Activated naive CD8-positive, alpha-beta T cell (primary cell): ENCODE data around the gene ATRN.

Experiments used
- H3K27ac Mint-ChIP-seq: one replicate; pipeline ENCODE4 v1.8.0; 2021; ENCODE audit warnings: mixed read lengths
- H3K27me3 Mint-ChIP-seq: one replicate; pipeline ENCODE4 v1.8.0; 2021; ENCODE audit warnings: mixed read lengths
- H3K36me3 Mint-ChIP-seq: one replicate; pipeline ENCODE4 v1.8.0; 2021; ENCODE audit warnings: mixed read lengths
- H3K4me1 Mint-ChIP-seq: one replicate; pipeline ENCODE4 v1.8.0; 2021; ENCODE audit warnings: low read depth, mixed read lengths
- H3K4me3 Mint-ChIP-seq: one replicate; pipeline ENCODE4 v1.8.0; 2021; ENCODE audit warnings: mild to moderate bottlenecking, mixed read lengths
- H3K9me3 Mint-ChIP-seq: one replicate; pipeline ENCODE4 v1.8.0; 2021; ENCODE audit warnings: low read depth, mixed read lengths

Gene ATRN

GRCh38 chr20:3680701-3681351 lies 210.0 kb downstream of the ATRN start:
- no peak overlapping the region for H3K4me3 Mint-ChIP-seq
- H3K27ac Mint-ChIP-seq: no peak overlapping the region
- peaks cover 19% of the 10 kb centered on the region for H3K27me3 Mint-ChIP-seq
- H3K36me3 Mint-ChIP-seq: no peaks in the 10 kb centered on the region
- peaks cover 6% of the 10 kb centered on the region for H3K4me1 Mint-ChIP-seq
- H3K9me3 Mint-ChIP-seq: no peaks in the 10 kb centered on the region

- peaks cover 6% of the 10 kb centered on the region for H3K4me1 Mint-ChIP-seq
- H3K27ac Mint-ChIP-seq: no peak overlapping the region
- H3K36me3 Mint-ChIP-seq: no peaks in the 10 kb centered on the region
- no peak overlapping the region for H3K4me3 Mint-ChIP-seq
- H3K9me3 Mint-ChIP-seq: no peaks in the 10 kb centered on the region
- peaks cover 21% of the 10 kb centered on the region for H3K27me3 Mint-ChIP-seq
Measured at GRCh38 chr20:3681352-3681930, 210.6 kb downstream of the ATRN start.

GRCh38 chr20:3681931-3682781 lies 211.3 kb downstream of the ATRN start, which contains the start of gene ADAM33:
Gene ADAM33 (minus strand): TSS chr20:3682010. CDS start chr20:3682004, 6 bp downstream.
- no peaks in the 10 kb centered on the region for H3K9me3 Mint-ChIP-seq

GRCh38 chr20:3685341-3685740 lies 214.5 kb downstream of the ATRN start:
- H3K27me3 Mint-ChIP-seq: peaks cover 18% of the 10 kb centered on the region
- no peaks in the 10 kb centered on the region for H3K36me3 Mint-ChIP-seq
- H3K4me1 Mint-ChIP-seq: peaks cover 4% of the 10 kb centered on the region
- no peaks in the 10 kb centered on the region for H3K9me3 Mint-ChIP-seq
- no peak overlapping the region for H3K27ac Mint-ChIP-seq
- no peak overlapping the region for H3K4me3 Mint-ChIP-seq

More at GRCh38 chr20:3681931-3682781, 211.3 kb downstream of the ATRN start, which contains the start of gene ADAM33:
- H3K27ac Mint-ChIP-seq: no peak within 1 kb of the TSS
- peaks cover 4% of the 10 kb centered on the region for H3K4me1 Mint-ChIP-seq
- no peak within 1 kb of the TSS for H3K4me3 Mint-ChIP-seq
- H3K27me3 Mint-ChIP-seq: peaks cover 22% of the 10 kb centered on the region
- H3K36me3 Mint-ChIP-seq: no peaks in the 10 kb centered on the region

- Mint-ChIP-seq H3K4me3 (no peak overlapping the region), H3K9me3 (no peaks in the 10 kb centered on the region), H3K36me3 (no peaks in the 10 kb centered on the region), H3K4me1 (no peaks in the 10 kb centered on the region), H3K27ac (no peak overlapping the region), H3K27me3 (peaks cover 12% of the 10 kb centered on the region)
Measured at GRCh38 chr20:3686421-3686820, 215.6 kb downstream of the ATRN start.

- Mint-ChIP-seq H3K27ac (no peak overlapping the region), H3K9me3 (no peaks in the 10 kb centered on the region), H3K27me3 (peaks cover 12% of the 10 kb centered on the region), H3K4me3 (no peak overlapping the region), H3K36me3 (no peaks in the 10 kb centered on the region), H3K4me1 (no peaks in the 10 kb centered on the region)
Measured at GRCh38 chr20:3686867-3687321, 216.1 kb downstream of the ATRN start.

- peaks cover 12% of the 10 kb centered on the region for H3K27me3 Mint-ChIP-seq
- H3K36me3 Mint-ChIP-seq: no peaks in the 10 kb centered on the region
- no peaks in the 10 kb centered on the region for H3K4me1 Mint-ChIP-seq
- H3K27ac Mint-ChIP-seq: no peak overlapping the region
- no peaks in the 10 kb centered on the region for H3K9me3 Mint-ChIP-seq
- H3K4me3 Mint-ChIP-seq: no peak overlapping the region
Measured at GRCh38 chr20:3687655-3688054, 216.8 kb downstream of the ATRN start.

- H3K4me3 Mint-ChIP-seq: no peak overlapping the region
- H3K27ac Mint-ChIP-seq: no peak overlapping the region
- H3K27me3 Mint-ChIP-seq: peaks cover 6% of the 10 kb centered on the region
- H3K36me3 Mint-ChIP-seq: no peaks in the 10 kb centered on the region
- no peaks in the 10 kb centered on the region for H3K9me3 Mint-ChIP-seq
- no peaks in the 10 kb centered on the region for H3K4me1 Mint-ChIP-seq
Measured at GRCh38 chr20:3689978-3690377, 219.2 kb downstream of the ATRN start.

GRCh38 chr20:3690413-3690812 lies 219.6 kb downstream of the ATRN start:
- Mint-ChIP-seq H3K27ac (no peak overlapping the region), H3K4me1 (no peaks in the 10 kb centered on the region), H3K9me3 (no peaks in the 10 kb centered on the region), H3K36me3 (no peaks in the 10 kb centered on the region), H3K27me3 (peaks cover 4% of the 10 kb centered on the region), H3K4me3 (no peak overlapping the region)

GRCh38 chr20:3691306-3691705 lies 220.5 kb downstream of the ATRN start:
- Mint-ChIP-seq H3K4me1 (no peaks in the 10 kb centered on the region), H3K36me3 (no peaks in the 10 kb centered on the region), H3K9me3 (no peaks in the 10 kb centered on the region), H3K4me3 (no peak overlapping the region), H3K27me3 (peaks cover 2% of the 10 kb centered on the region), H3K27ac (no peak overlapping the region)

GRCh38 chr20:3691897-3692296 lies 221.1 kb downstream of the ATRN start:
- no peak overlapping the region for H3K4me3 Mint-ChIP-seq
- H3K27ac Mint-ChIP-seq: no peak overlapping the region
- no peaks in the 10 kb centered on the region for H3K36me3 Mint-ChIP-seq
- no peaks in the 10 kb centered on the region for H3K4me1 Mint-ChIP-seq
- no peaks in the 10 kb centered on the region for H3K9me3 Mint-ChIP-seq
- H3K27me3 Mint-ChIP-seq: no peaks in the 10 kb centered on the region

GRCh38 chr20:3692706-3693294 lies 222.0 kb downstream of the ATRN start:
- H3K4me1 Mint-ChIP-seq: no peaks in the 10 kb centered on the region
- H3K27ac Mint-ChIP-seq: no peak overlapping the region

GRCh38 chr20:3693376-3693775 lies 222.6 kb downstream of the ATRN start:
- Mint-ChIP-seq H3K4me3 (no peak overlapping the region), H3K36me3 (no peaks in the 10 kb centered on the region), H3K4me1 (no peaks in the 10 kb centered on the region), H3K27ac (no peak overlapping the region), H3K27me3 (no peaks in the 10 kb centered on the region), H3K9me3 (no peaks in the 10 kb centered on the region)

More at GRCh38 chr20:3692706-3693294, 222.0 kb downstream of the ATRN start:
- Mint-ChIP-seq H3K36me3 (no peaks in the 10 kb centered on the region), H3K27me3 (no peaks in the 10 kb centered on the region), H3K4me3 (no peak overlapping the region), H3K9me3 (no peaks in the 10 kb centered on the region)

- no peak overlapping the region for H3K27ac Mint-ChIP-seq
- H3K4me1 Mint-ChIP-seq: no peaks in the 10 kb centered on the region
- no peaks in the 10 kb centered on the region for H3K36me3 Mint-ChIP-seq
- no peaks in the 10 kb centered on the region for H3K9me3 Mint-ChIP-seq
- no peak overlapping the region for H3K4me3 Mint-ChIP-seq
- H3K27me3 Mint-ChIP-seq: no peaks in the 10 kb centered on the region
Measured at GRCh38 chr20:3694864-3695263, 224.0 kb downstream of the ATRN start.

- Mint-ChIP-seq H3K4me1 (no peaks in the 10 kb centered on the region), H3K27me3 (no peaks in the 10 kb centered on the region), H3K36me3 (no peaks in the 10 kb centered on the region), H3K9me3 (no peaks in the 10 kb centered on the region), H3K4me3 (no peak overlapping the region), H3K27ac (no peak overlapping the region)
Measured at GRCh38 chr20:3696200-3696599, 225.4 kb downstream of the ATRN start.
